T1000 (cell line): ENCODE data around the gene THBS2.

Source experiments
- DNase-seq: peaks from one replicate; lab custom pipeline; 2025; ENCODE audit warnings: mixed read lengths; lab: John Stamatoyannopoulos, UW

THBS2 gene

GRCh38 chr6:169230946-169231789 lies 22.5 kb downstream of the THBS2 start:
- DNase-seq, result no peak

DNA sequence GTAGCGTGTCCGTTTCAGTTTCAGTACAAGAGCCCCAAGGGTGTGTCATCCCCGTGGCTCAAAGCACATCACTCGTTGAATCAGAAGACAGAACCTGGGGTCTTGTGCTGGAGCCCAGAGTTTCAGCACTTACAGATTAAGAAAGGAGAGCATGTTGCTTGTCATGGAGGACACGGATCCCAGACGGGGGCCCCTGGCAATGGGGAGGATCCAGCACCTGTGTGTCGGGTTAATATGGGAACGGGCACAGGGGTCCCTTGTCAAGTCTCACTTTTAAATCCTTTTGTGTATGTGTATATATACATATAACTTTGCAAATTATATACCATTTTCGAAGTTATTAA lies 23.4 kb downstream of the THBS2 start:
- no peak for DNase-seq

DNA sequence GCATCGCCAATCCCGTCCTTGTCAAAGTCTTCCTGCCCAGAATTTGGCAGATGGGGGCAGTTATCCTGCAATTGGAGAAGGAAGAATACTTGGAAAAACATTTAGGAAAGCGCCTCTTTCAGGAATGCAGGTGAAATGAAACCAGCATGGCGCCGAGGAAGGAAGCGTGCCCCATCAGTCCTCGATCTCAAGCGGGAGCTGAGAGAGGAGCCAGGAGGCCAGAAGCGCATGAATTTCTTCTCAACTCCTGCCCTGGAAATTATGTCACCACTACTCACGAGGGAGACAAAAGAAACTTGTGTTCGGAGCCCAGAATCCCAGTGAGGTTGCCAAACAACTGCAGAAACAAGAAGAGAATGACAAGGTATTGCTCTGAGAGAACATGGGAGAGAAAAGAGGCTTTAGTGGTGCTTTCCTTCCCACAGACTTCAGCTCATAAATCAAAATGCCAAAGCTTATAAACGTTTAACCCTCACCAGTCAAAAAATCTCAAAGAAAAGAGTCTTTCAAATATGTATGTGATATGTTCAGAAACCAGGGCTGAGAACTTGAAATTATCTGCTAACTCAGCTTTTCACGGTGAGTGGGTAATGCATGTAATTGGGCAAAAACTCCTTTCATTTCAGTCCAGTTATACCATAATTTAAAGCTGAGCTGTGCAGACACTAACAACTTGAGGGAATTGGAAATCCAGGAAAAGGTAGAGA lies 23.9 kb downstream of the THBS2 start:
- no peak for DNase-seq

GRCh38 chr6:169227116-169227515 lies 26.5 kb downstream of the THBS2 start:
- no peak for DNase-seq

GRCh38 chr6:169225887-169226286 lies 27.8 kb downstream of the THBS2 start:
- no peak for DNase-seq

- no peak for DNase-seq
These were observed 28.5 kb downstream of the THBS2 start for GRCh38 chr6:169225131-169225576.

DNA sequence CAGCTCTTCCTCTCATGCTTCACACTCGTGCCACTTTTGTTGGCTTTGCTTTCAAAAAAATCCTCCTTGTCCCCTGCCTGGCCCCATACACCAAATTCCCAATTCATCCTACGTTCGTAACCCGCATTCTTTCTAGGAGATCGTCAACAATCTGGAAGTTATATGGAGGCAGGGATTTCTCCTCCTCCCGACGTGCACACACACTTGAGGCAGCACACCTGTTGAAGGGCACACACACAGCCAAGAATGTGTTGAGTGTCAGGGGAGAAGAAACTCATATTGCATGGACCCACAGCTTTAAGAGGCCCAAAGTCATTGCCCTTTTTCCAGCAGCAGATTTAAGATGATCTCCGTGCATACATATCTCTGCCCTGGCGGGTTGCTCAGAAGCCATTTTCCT lies 28.9 kb downstream of the THBS2 start:
- DNase-seq, result no peak

- DNase-seq, result peak; percentile 24
These were observed 29.4 kb downstream of the THBS2 start for GRCh38 chr6:169224185-169224695.

- no peak for DNase-seq
These were observed 30.6 kb downstream of the THBS2 start for GRCh38 chr6:169223006-169223405.

DNA sequence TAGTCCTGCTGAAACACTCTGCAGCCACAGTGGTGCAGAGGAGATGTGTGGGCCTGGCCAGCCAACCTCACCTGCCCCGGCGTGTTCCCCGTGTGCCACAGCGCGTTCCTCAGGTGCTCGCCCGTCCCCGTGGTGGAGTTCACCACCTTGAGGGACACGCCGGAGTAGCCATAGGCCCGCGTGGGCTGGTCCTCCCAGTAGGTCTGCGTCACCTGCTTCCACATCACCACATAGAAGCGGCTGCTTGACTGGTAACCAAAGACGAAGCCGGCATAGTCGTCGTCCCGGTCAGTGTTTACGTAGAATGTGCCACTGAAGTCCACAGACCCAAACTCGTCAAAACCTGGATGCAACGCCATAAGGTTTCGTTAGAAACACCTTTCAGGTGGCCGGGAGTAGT lies 31.5 kb downstream of the THBS2 start:
- no peak for DNase-seq

DNA sequence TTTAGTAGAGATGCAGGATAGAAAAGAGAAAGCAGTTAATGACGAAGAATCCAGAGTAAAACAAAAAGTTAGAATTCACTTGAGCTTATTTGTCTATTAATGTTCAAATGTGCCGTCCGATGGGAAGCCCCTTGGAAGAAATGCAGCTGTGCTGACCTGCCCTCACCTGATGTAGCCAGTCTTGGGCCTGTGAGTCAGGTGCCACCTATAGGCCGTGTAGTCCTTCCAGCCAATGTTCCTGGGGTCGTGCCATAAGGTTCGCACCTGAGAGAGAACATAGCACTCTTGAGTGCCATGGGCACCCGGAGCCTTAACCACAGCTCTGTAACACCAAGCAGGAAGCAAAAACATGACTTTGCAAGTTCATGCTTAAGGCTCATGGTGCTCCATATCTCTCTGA lies 32.4 kb downstream of the THBS2 start:
- DNase-seq, result no peak

DNA sequence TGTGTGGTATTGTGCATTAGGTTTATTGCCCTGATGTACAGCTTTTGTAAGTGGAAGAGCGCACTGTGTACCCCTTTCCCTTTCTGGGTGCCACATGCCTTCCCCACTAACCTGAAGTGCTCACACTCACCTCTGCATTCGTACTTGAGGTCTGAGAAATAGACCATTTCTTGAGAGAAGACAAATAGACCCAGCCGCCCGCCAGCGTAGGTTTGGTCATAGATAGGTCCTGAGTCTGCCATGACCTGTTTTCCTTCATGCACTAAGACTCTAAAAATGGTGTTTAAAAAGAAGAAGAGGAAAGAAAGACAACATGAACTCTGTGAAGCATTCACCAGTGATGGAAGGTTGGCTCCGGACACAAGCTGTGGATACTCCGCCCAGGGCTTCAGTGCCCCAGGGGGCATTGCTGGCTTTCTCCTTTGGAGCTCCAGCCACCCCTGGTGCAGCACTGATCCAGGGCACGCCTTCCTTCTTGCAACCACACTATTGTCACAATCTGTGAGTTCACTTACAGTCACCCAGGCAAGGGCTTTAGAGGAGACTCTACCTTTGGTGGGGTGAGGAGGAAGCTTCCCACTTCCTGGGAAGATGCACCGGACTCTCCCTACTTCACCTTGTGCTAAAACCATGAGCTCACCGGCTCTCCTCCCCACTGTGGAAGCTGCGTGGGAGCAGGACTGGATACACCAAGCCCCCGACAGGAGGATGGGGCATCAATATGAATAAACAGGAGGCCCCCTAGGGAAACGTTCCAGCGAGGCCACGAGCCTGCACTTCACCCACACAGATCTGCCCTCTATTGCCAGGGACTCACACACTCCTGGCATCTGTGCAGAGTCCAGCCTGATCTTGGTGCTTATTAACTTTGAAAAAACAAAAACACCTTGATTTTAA lies 33.3 kb downstream of the THBS2 start:
- no peak for DNase-seq

GRCh38 chr6:169217972-169218371 lies 35.7 kb downstream of the THBS2 start:
- DNase-seq, result no peak

- DNase-seq, result no peak
These were observed 36.8 kb downstream of the THBS2 start for GRCh38 chr6:169216830-169217229.

- DNase-seq, result no peak
These were observed 38.4 kb downstream of the THBS2 start for GRCh38 chr6:169215201-169215681.

- peak; percentile 10 for DNase-seq
These were observed 38.9 kb downstream of the THBS2 start for GRCh38 chr6:169214789-169215188.

GRCh38 chr6:169213814-169214520 lies 39.7 kb downstream of the THBS2 start:
- DNase-seq, result no peak

DNA sequence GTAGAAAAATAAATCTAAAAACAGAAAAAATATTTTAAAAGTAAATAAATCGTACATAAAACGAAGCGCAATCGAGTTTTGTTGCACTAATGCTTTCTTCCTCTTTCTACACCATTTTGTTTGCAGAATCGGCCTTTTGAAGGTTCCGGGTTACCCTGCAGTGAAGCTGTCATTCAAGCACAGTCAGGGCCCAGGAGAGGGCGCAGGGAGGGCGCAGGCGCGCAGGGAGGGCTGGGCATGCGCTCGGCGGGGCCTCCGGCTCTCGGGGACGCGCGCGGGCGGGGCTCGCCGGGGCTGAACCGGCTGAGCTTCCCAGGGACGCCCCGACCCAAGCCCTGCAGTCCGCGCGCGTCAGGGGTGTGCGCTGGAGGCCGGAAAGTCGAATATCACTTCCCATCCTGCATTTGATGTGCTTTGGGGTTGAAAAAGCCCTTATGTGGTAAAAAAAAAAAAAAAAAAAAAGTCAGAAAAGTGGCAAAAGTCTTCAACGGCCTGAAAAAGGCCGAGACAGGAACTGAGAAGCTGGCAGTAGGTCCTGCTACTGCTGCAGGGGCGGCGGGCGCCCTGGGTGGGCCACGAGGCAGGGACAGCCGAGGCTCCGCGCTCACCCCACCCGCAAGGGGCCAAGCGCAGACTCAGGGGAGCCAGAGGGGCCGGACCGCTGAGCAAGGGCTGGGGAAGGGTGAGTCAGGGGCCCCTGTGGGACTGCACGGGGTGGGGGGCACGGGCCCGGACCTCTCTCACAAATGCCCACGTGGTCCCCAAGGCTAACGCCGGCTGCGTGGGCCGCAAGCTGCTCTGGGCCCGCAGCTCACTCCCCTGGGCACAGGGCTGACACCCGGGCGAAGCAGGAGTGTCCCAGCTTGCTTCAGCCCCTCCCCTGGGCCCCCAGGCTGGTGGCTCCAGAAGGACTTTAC lies 40.5 kb downstream of the THBS2 start:
- DNase-seq, result peak; percentile 78

GRCh38 chr6:169212436-169212835 lies 41.2 kb downstream of the THBS2 start:
- no peak for DNase-seq

DNA sequence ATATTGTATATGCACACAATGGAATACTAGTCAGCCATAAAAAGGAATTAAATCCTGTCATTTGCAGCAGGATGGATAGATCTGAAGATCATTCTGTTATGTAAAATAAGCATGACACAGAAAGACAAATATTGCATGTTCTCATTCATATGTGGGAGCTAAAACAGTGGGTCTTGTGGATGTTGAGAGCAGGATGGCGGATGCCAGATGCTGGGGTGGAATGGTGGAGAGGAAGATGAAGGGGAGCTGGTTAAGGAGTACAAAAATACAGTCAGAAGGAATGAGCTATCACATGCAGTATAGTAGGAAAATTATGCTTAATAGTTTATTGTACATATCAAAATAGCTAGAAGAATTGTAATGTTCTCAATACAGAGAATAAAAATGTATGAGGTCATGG lies 41.8 kb downstream of the THBS2 start:
- DNase-seq, result no peak
